PC-3 (cell line): ENCODE measurements around the gene ZNF668.

Experiments
- CTCF ChIP-seq: fragments of 300-600 bp; sonication (generic); conservative IDR thresholded peaks from 2 replicates; pipeline ENCODE4 v1.5.1; 2017; ENCODE audit warnings: antibody characterized with exemption, low read depth, mild to moderate bottlenecking, low read length
- EZH2 ChIP-seq: fragments of 300-600 bp; sonication (generic); IDR thresholded peaks from one replicate; pipeline ENCODE4 v1.6.1; 2017; ENCODE audit warnings: antibody characterized with exemption, mild to moderate bottlenecking, low read length; ENCODE audit not compliant: unreplicated experiment
- EZH2phosphoT487 ChIP-seq: fragments of 300-600 bp; sonication (generic); IDR thresholded peaks from 2 replicates; pipeline ENCODE4 v1.6.1; 2018; ENCODE audit warnings: mild to moderate bottlenecking, antibody characterized with exemption, low read length, borderline replicate concordance

- TF ChIP-seq CTCF (no peak), EZH2phosphoT487 (no peak), EZH2 (no peak)
Measured at GRCh38 chr16:31112711-31113110, 38.7 kb upstream of the ZNF668 start.
